Measurements from ENCODE around the gene PTGES2. TPM values are rescaled to one million over a fixed set of nuclear protein-coding genes. Genes with fewer than 3 reads are reported as not detected.

The PTGES2 gene
- total and polyA plus RNA-seq, 9 of the 15 experiments (the other 6 are each of a cell fraction or from before 2014, with no cell fraction given): 2.4 to 196 (median 90.1) TPM

GRCh38 chr9:128094166-128094949 lies 33.2 kb downstream of the PTGES2 start (continued):
- TF ChIP-seq CBX8 (IDR thresholded peaks at IDR 0.05; ENCODE audit: borderline replicate concordance, extremely low read depth, low read depth, low read length, poor library complexity, severe bottlenecking) (no peak), ADNP (tag; IDR thresholded peaks at IDR 0.05) (no peak), NRF1 (conservative IDR thresholded peaks at IDR 0.05 in 1 of 2, IDR thresholded peaks at IDR 0.05 in 1 of 2) (peak; percentile 70 to 76), ZBTB33 (CRISPR knock-in tag; IDR thresholded peaks at IDR 0.05) (peak; percentile 13; the same call in 1 of the 2 replicates), RBM39 (optimal IDR thresholded peaks at IDR 0.05; ENCODE audit: low read depth, low read length) (no peak), AFF4 (CRISPR knock-in tag; IDR thresholded peaks at IDR 0.05) (no peak), HNRNPLL (IDR thresholded peaks at IDR 0.05; ENCODE audit: low read depth, low read length, poor library complexity, severe bottlenecking) (no peak), TSHZ1 (CRISPR knock-in tag; IDR thresholded peaks at IDR 0.05) (no peak), U2AF2 (optimal IDR thresholded peaks at IDR 0.05; ENCODE audit: low read depth, low read length) (no peak), MXI1 (IDR thresholded peaks at IDR 0.05; ENCODE audit: low read depth, low read length) (peak; percentile 95), CBFA2T2 (conservative IDR thresholded peaks at IDR 0.05) (peak; percentile 49), IRF1 (CRISPR knock-in tag; IDR thresholded peaks at IDR 0.05; ENCODE audit: borderline replicate concordance) (no peak), NCOA4 (IDR thresholded peaks at IDR 0.05; ENCODE audit: partially characterized antibody) (no peak), SMAD2 (IDR thresholded peaks at IDR 0.05; ENCODE audit: low read depth, low read length) (no peak), ZNF174 (CRISPR knock-in tag; IDR thresholded peaks at IDR 0.05) (no peak)
